VCaP (cell line): ENCODE data around the gene GNPDA2.
A peak's percentile ranks its signal among the peaks of the same experiment; 100 is the strongest.

Experiments used
- H3K27ac ChIP-seq: fragments of 450-650 bp; 2 replicates; pipeline ENCODE4 v1.5.1; 2017
- TF ChIP-seq, protein P1 (sequence below): fragments of 450-650 bp; conservative IDR thresholded peaks from 2 replicates; pipeline ENCODE4 v1.5.1; 2017; ENCODE audit warnings: mild to moderate bottlenecking, moderate library complexity

GNPDA2 gene

GRCh38 chr4:44684648-44685047, 41.7 kb downstream of the GNPDA2 start:
- no peak overlapping the region for H3K27ac ChIP-seq
- TF ChIP-seq, protein P1, sequence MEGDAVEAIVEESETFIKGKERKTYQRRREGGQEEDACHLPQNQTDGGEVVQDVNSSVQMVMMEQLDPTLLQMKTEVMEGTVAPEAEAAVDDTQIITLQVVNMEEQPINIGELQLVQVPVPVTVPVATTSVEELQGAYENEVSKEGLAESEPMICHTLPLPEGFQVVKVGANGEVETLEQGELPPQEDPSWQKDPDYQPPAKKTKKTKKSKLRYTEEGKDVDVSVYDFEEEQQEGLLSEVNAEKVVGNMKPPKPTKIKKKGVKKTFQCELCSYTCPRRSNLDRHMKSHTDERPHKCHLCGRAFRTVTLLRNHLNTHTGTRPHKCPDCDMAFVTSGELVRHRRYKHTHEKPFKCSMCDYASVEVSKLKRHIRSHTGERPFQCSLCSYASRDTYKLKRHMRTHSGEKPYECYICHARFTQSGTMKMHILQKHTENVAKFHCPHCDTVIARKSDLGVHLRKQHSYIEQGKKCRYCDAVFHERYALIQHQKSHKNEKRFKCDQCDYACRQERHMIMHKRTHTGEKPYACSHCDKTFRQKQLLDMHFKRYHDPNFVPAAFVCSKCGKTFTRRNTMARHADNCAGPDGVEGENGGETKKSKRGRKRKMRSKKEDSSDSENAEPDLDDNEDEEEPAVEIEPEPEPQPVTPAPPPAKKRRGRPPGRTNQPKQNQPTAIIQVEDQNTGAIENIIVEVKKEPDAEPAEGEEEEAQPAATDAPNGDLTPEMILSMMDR: no peak

DNA sequence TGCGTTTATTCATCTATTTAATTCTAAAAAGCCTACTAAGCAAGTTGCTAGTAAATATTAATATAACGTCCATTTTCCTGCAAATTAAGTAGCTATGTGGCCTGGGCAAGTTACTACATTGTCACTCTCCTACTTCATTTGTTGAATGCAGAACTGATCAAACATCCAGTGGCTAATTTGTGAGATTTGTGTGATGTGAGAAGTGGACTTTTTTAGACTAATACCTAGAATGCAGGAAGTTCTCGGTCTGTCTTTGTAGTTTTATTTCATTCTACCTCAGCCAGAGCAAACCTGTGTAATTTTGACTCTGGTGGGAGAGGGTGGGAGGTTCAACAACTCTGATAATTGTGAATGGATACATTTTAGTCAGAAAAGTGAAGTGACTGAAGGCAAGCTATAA, 47.3 kb downstream of the GNPDA2 start:
- H3K27ac ChIP-seq: peak overlapping the region; percentile 77
- TF ChIP-seq, protein P1: no peak

- TF ChIP-seq, protein P1: peak; percentile 15; the same call in 1 of the 2 replicates
- peak within 1 kb of the TSS; percentile 77 for H3K27ac ChIP-seq
Observed at GRCh38 chr4:44678094-44679041, 48.0 kb downstream of the GNPDA2 start, which contains the start of gene GUF1. Gene GUF1, plus strand, starts transcription at chr4:44678420. Its CDS starts 203 bp downstream, at chr4:44678623.

GRCh38 chr4:44675366-44675765, 51.0 kb downstream of the GNPDA2 start:
- TF ChIP-seq, protein P1: no peak
- H3K27ac ChIP-seq: no peak overlapping the region

DNA sequence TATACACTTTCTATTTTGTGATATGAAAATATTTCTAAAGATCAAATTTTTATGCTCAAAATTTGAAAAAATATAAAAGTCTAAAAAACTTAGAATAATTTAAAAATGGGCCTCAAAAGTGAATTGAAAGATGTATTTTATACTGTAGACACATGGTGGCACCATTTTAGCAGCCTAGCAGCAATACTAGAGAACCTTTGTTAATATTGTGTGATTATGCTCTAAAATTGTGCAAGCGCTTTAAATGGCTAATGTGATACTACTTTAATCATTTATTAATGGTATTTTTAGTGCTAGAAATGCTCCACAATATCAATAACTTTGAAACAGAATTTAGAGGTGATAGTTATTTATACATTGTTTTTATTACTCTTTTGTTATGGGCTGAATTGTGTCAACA, 51.9 kb downstream of the GNPDA2 start:
- no peak overlapping the region for H3K27ac ChIP-seq
- TF ChIP-seq, protein P1: peak; percentile 60

DNA sequence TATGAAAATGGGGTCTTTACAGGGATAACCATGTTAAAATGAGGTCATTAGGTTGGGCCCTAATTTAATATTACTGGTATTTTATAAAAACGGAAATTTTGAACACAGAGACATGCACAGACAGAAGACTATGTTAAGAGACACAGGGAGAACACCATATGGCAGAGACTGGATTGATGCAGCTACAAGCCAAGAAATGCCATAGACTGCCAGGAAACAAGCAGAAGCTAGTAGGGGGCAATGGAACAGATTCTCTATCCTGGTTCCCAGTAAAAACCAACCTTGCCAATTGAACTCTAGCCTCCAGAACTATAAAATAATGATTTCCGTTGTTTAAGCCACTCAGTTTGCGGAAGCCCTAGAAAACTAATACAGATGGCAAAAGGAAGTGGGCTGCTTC, 54.7 kb downstream of the GNPDA2 start:
- no peak overlapping the region for H3K27ac ChIP-seq
- TF ChIP-seq, protein P1: no peak

DNA sequence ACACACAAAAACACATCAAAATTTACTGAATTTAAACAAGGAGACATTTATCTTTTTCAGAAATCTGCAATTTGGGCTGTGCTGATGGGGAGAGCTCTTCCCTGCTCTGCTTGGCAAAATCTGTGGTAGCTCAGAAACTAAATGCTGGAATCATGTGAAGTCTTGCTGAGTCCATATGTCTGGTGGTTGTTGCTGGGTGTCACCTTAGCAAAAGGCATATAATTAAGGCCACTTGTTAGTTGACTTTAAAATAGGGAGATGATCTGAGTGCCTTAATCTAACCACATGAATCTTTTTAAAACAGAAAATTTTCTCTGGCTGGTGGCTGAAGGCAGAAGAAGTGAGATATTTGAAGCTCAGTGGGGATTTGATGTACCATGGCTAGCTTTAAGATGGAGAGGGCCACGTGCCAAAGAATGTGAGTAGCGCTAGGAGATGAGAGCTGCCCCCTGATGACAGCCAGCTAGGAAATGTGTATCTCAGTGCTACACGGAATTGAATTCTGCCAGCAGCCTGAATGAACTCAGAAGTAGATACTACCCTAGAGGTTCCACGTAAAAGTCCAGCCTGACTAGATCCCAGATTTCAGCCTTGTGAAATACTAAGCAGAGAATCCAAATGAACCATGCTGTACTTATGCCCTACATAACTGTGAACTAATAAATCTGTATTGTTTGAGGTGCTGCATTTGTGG, 55.7 kb downstream of the GNPDA2 start:
- H3K27ac ChIP-seq: no peak overlapping the region
- TF ChIP-seq, protein P1: no peak
